ENCODE data around the gene ADGRG6.

ADGRG6 gene

GRCh38 chr6:142297605-142297995 lies 4.2 kb upstream of the ADGRG6 start:
- DNase-seq (ENCODE audit: low read depth), result no peak
- TF ChIP-seq CTCF (conservative IDR thresholded peaks at IDR 0.05; ENCODE audit: low read depth, low read length), result no peak
- no peak overlapping the region for H3K4me3 ChIP-seq (ENCODE audit: low read length)

DNA sequence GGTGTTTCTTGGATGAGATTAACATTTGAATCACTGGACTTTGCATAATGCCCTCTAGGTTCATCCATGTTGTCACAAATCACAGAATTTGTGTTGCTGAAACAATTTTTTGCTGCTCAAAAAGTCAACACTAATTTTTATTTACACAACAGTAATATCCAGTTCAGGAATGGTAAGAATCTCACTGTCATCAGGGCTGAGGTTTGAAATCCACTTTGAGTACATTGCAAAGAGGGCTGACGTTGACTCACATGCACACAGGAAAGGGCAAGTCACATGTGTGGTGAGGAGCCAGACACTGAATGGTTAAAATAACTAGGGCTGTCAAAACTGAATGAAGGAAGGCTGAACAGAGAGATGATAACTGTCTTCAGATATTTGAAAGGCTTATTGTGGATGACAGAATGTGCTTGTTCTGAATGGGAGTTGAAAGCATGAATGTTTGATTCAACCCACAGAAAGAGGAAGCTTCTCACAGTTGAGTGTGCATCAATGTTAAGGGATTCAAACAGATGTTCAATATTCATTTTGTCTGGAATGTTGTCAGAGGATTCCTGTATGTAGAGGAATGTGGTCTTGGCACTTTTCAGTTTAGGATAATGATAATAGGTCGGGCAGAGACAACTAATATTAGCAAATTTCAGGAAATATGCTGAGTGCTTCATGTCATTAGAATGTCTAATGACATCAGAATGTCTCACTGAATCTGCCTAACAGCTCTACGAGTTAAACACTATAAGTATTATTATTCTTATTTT lies 3.6 kb upstream of the ADGRG6 start:
- no peak for TF ChIP-seq CTCF (conservative IDR thresholded peaks at IDR 0.05; ENCODE audit: low read depth, low read length)
- H3K4me3 ChIP-seq (ENCODE audit: low read length), result no peak overlapping the region
- DNase-seq (ENCODE audit: low read depth), result peak; percentile 66

GRCh38 chr6:142300302-142300701 lies 1.5 kb upstream of the ADGRG6 start:
- no peak overlapping the region for H3K4me3 ChIP-seq (ENCODE audit: low read length)
- TF ChIP-seq CTCF (conservative IDR thresholded peaks at IDR 0.05; ENCODE audit: low read depth, low read length), result no peak
- DNase-seq (ENCODE audit: low read depth), result no peak

DNA sequence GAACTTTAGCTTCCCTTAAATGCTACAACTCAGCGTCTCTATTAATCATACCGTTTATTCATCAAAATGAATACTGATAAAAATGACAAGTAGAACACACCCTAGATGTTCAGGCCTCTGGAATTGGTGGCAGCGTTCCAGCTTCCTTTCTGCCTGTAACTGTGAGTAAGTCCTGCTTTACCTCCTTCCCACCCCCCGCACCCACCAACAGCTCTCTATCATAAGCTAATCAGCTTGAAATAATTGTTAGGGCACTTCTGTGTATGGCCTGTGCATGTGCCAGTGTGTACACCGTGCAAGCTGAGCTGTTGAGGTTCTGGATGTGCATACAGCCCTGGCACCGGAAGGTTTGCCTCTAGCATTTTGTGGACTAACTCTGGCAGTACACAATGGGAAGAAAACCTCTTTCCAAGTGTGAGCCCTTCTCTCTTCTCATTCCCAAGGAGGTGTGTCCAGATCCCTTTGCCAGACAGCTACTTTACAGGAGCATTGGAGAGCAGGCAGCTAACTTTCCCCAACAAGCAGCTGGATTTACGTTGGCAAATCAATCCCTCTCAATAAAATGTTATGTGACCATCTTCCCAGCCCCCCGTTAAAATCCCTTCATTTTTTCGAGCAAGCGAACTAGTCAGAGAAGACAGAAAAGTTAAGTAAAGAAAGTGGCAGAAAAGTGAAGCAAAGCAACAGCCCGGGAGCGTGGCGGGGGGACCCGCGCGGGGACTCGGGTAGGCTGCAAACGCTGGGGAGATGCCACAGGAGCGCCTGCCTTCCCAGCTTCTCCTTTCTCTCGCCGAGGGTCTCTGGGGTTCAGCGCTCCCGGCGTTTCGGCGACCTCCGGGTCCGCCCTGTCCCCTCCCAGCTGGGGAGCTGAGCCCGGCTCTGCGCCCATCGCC lies 803 bp upstream of the ADGRG6 start:
- TF ChIP-seq CTCF (conservative IDR thresholded peaks at IDR 0.05; ENCODE audit: low read depth, low read length), result no peak
- peak; percentile 72 for DNase-seq (ENCODE audit: low read depth)
- H3K4me3 ChIP-seq (ENCODE audit: low read length), result peak overlapping the region; percentile 69

GRCh38 chr6:142302421-142303175 lies 791 bp downstream of the ADGRG6 start:
- DNase-seq (ENCODE audit: low read depth), result no peak
- H3K4me3 ChIP-seq (ENCODE audit: low read length), result peak overlapping the region; percentile 69
- no peak for TF ChIP-seq CTCF (conservative IDR thresholded peaks at IDR 0.05; ENCODE audit: low read depth, low read length)

DNA sequence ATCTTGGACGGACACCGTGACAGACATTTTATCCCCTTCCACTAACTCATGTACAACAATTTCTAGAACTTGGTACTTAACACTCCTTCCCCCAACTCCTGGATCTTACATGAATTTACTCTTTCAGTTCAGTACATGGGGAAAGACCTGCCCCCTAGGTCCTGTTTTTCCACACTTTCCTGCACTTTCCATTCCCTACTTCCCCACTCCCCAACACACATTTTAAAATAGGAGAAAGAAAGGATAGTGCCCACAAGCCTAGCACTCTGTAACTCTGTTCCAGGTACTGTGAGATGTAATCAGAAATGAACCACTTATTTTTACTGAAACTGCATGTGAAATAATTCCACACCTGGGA lies 1.3 kb downstream of the ADGRG6 start:
- DNase-seq (ENCODE audit: low read depth), result no peak
- H3K4me3 ChIP-seq (ENCODE audit: low read length), result peak overlapping the region; percentile 2
- TF ChIP-seq CTCF (conservative IDR thresholded peaks at IDR 0.05; ENCODE audit: low read depth, low read length), result no peak
